MCF 10A (cell line): ENCODE measurements around the gene HDAC11. TPM values are rescaled to one million over a fixed set of nuclear protein-coding genes. Genes with fewer than 3 reads are reported as not detected.

Source experiments
- BruUV-seq: library from RNA; stranded (reverse); fragments of 400-500 nt; replicated peaks from 2 replicates; lab custom pipeline; 2021; lab: Mats Ljungman, UMichigan
- CTCF ChIA-PET: fragments of 300-600 bp; sonication (Branson Sonifier 250); formaldehyde crosslinking; extraction: SDS; loops from one replicate; lab custom pipeline; 2021; ENCODE audit warnings: antibody characterized with exemption, inconsistent platforms; lab: Yijun Ruan, JAX
- POLR2A ChIA-PET: fragments of 300-600, 350-650 bp; sonication (Branson Sonifier 250); formaldehyde crosslinking; extraction: SDS; loops from one replicate; lab custom pipeline; 2020; ENCODE audit warnings: antibody characterized with exemption, inconsistent platforms; lab: Yijun Ruan, JAX
- DNase-seq: peaks from one replicate; pipeline ENCODE4 v3.0.0-alpha.2; 2018; ENCODE audit not compliant: unreplicated experiment
- H3K27ac Mint-ChIP-seq: one replicate; pipeline ENCODE4 v1.8.0; 2022; ENCODE audit warnings: mild to moderate bottlenecking, low read depth, mixed read lengths; ENCODE audit not compliant: unreplicated experiment
- H3K27me3 Mint-ChIP-seq: one replicate; pipeline ENCODE4 v1.8.0; 2022; ENCODE audit warnings: mixed read lengths; ENCODE audit not compliant: insufficient read depth, unreplicated experiment
- H3K36me3 Mint-ChIP-seq: one replicate; pipeline ENCODE4 v1.8.0; 2022; ENCODE audit warnings: mild to moderate bottlenecking, moderate library complexity, mixed read lengths; ENCODE audit not compliant: insufficient read depth, unreplicated experiment
- H3K4me1 Mint-ChIP-seq: one replicate; pipeline ENCODE4 v1.8.0; 2022; ENCODE audit warnings: mixed read lengths; ENCODE audit not compliant: insufficient read depth, unreplicated experiment
- H3K4me3 Mint-ChIP-seq: one replicate; pipeline ENCODE4 v1.8.0; 2022; ENCODE audit warnings: mild to moderate bottlenecking, moderate library complexity, mixed read lengths; ENCODE audit not compliant: unreplicated experiment
- H3K9me3 Mint-ChIP-seq: one replicate; pipeline ENCODE4 v1.8.0; 2022; ENCODE audit warnings: mixed read lengths; ENCODE audit not compliant: unreplicated experiment
- CTCF ChIP-seq: fragments of 200-600 bp; IDR thresholded peaks from one replicate; pipeline ENCODE4 v1.8.0; 2022; ENCODE audit warnings: antibody characterized with exemption, mild to moderate bottlenecking; ENCODE audit not compliant: unreplicated experiment
- intact Hi-C: fragments of 100-400 bp; cut with micrococcal nuclease; formaldehyde crosslinking; loops from 2 replicates; pipeline ENCODE4 v1.14.1; 2022
- total RNA-seq: library from RNA; stranded (reverse); gene quantifications from 2 replicates; pipeline ENCODE4 v1.2.3, GENCODE V29; 2022

HDAC11 gene
- total RNA-seq, 1 experiment from 2014 or later = 8.7 TPM

GRCh38 chr3:13493867-13494441 lies 13.8 kb downstream of the HDAC11 start:
- peaks cover 14% of the 10 kb centered on the region for H3K4me1 Mint-ChIP-seq
- BruUV-seq = no TSS peak

GRCh38 chr3:13494463-13495350 lies 14.6 kb downstream of the HDAC11 start:
- Mint-ChIP-seq H3K4me3 (no peak overlapping the region), H3K27me3 (no peaks in the 10 kb centered on the region), H3K9me3 (no peaks in the 10 kb centered on the region), H3K4me1 (peaks cover 14% of the 10 kb centered on the region), H3K27ac (no peak overlapping the region), H3K36me3 (no peaks in the 10 kb centered on the region)
- ChIA-PET CTCF (interaction anchor here (0.6 to 8.9 kb wide), 14 partner anchors 8 to 1387 kb away, joined by 3 to 362 read pairs (median 4); no protein-coding TSS in a partner anchor), POLR2A (interaction anchor here (1.2 to 2.2 kb wide), 2 partner anchors 15 to 154 kb away, joined by 3 to 12 read pairs; partner anchors contain the start of gene HDAC11)
- BruUV-seq = no TSS peak
- TF ChIP-seq CTCF = peak; percentile 38
- DNase-seq = peak; percentile 23
- intact Hi-C loops = loop anchor here (5.0 kb wide), 1 partner anchor 388 kb away; the partner anchor contains the start of gene WNT7A

More at GRCh38 chr3:13493867-13494441, 13.8 kb downstream of the HDAC11 start:
- no peak for DNase-seq
- ChIA-PET POLR2A (interaction anchor here (1.2 kb wide), 1 partner anchor 14 kb away, joined by 3 read pairs; the partner anchor contains the start of gene HDAC11), CTCF (interaction anchor here (0.6 to 8.9 kb wide), 8 partner anchors 8 to 645 kb away, joined by 3 to 362 read pairs (median 4); no protein-coding TSS in a partner anchor)
- H3K9me3 Mint-ChIP-seq = no peaks in the 10 kb centered on the region
- no peaks in the 10 kb centered on the region for H3K36me3 Mint-ChIP-seq
- H3K27me3 Mint-ChIP-seq = no peaks in the 10 kb centered on the region
- intact Hi-C loops = no loop called here
- no peak overlapping the region for H3K4me3 Mint-ChIP-seq
- H3K27ac Mint-ChIP-seq = no peak overlapping the region
- TF ChIP-seq CTCF = no peak

GRCh38 chr3:13495351-13495813 lies 15.3 kb downstream of the HDAC11 start:
- intact Hi-C loops = loop anchor here (5.0 kb wide), 1 partner anchor 387 kb away; the partner anchor contains the start of gene WNT7A
- no TSS peak for BruUV-seq

More at GRCh38 chr3:13495351-13495813, 15.3 kb downstream of the HDAC11 start:
- Mint-ChIP-seq H3K36me3 (no peaks in the 10 kb centered on the region), H3K4me3 (no peak overlapping the region), H3K4me1 (peaks cover 14% of the 10 kb centered on the region), H3K27me3 (no peaks in the 10 kb centered on the region), H3K27ac (no peak overlapping the region), H3K9me3 (no peaks in the 10 kb centered on the region)
- DNase-seq = no peak
- POLR2A ChIA-PET = interaction anchor here (1.2 to 2.2 kb wide), 2 partner anchors 15 to 153 kb away, joined by 3 to 12 read pairs; partner anchors contain the start of gene HDAC11
- CTCF ChIA-PET = interaction anchor here (0.5 to 8.9 kb wide), 32 partner anchors 9 to 1386 kb away, joined by 3 to 362 read pairs (median 4); no protein-coding TSS in a partner anchor
- no peak for TF ChIP-seq CTCF
